ENCODE data around the gene MTCL1. TPM values are rescaled to one million over a fixed set of nuclear protein-coding genes. Genes with fewer than 3 reads are reported as not detected.

Gene MTCL1
- total RNA-seq, 2 donors from 2014 or later, result 0.38 to 0.51 TPM

DNA sequence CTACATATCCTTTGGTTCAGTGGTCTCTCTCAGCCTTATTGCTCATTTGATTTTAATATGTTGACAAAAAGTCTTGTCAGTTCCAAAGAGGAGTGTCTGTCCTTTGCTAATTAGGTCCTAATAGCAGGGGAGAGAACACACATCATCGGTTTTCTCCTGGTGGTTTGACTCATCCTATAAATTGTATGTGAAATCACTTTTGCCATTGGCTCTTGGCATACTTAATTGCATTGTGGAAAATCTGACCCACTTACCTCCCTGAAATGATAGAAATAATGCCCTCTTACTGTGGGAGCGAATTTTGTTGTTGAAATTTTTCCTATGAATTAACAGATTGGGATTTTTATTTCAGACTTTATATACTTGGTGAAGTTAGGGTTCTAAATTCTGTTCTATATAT, 58.3 kb downstream of the MTCL1 start:
- no peaks in the 10 kb centered on the region for H3K27me3 Mint-ChIP-seq (ENCODE audit: low read depth)
- no peak overlapping the region for H3K4me3 Mint-ChIP-seq
- no peak overlapping the region for H3K27ac Mint-ChIP-seq
- H3K4me1 Mint-ChIP-seq (ENCODE audit: low read depth), result no peaks in the 10 kb centered on the region
- no peak for ATAC-seq (replicated peaks in 1 of 2)
- DNase-seq, result no peak
- H3K36me3 Mint-ChIP-seq (ENCODE audit: insufficient read depth in 2 of 2), result peaks cover 2 to 6% of the 10 kb centered on the region in 2 donors
- peaks cover 3 to 5% of the 10 kb centered on the region in 2 donors for H3K9me3 Mint-ChIP-seq

DNA sequence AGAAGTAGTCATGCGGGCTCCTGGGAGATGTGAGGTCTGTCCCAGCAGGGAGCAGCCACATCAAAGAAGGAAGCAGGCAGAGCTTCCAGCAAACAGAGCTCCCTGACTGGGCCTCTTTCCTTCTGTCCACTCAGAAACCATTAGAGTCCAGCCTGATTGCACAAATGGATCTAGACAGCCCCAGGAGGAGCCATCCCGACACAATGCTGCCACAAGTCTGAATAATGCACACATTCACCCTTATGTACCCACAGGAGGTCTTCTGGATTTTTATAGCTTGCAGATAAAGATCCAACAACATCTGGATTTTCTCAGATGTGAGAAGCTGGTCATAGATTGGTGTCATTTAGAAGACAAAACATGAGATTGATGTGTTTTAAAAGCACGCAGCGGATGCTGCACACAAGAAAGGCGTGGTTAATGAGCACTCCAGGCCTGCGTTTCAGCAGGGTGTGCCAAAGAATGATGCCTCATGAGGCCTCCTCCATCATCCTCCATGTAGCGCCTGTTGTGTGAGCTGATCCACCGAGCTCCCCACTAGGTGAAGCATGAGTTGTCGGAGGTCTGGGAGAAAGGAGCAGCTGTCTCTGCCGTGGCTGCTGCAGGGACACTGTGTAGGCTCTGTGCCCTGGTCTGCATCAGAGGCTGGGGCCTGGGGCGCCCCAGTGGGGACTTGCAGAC, 60.6 kb downstream of the MTCL1 start:
- no peak overlapping the region for H3K4me3 Mint-ChIP-seq
- no peak for ATAC-seq (replicated peaks in 1 of 2)
- DNase-seq, result no peak

DNA sequence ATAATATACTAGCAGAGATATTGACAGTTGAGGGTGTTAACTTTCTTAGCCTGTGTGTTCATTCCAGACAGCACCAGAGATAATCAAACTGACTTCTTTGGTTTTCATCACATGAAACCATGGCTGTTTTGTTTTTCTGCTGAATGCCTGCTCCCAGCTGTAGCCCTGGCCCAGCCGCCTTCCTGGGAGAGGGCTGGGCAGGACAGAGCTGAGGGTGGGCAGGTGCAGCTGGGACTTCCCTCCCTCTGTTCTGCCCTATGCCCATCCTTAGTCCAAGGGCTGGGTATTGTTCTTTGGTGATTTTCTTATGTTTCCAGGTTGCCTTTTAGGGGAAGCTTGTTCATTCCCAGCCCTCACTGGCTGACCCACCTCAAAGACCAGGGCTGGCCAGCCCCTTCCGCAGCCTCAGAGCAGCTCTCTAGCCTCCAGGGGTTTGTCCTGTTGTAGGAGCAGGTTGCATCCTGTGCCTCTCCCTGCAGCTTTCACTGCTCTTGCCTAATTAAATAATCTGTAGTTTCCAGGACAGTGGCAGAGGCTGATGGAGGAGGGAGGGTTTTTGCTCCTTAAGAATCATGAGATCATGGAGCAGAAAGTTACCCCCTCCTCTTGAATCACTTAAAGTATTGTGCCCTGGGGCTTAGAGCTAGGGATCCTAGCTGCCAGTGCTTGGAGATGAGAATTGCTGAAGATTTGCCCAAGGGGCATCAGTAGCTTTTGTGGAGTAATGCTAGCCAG, 61.4 kb downstream of the MTCL1 start:
- peaks cover 0 to 4% of the 10 kb centered on the region in 2 donors for H3K36me3 Mint-ChIP-seq (ENCODE audit: insufficient read depth in 2 of 2)
- H3K27me3 Mint-ChIP-seq (ENCODE audit: low read depth), result no peaks in the 10 kb centered on the region
- DNase-seq, result no peak

More for the DNA sequence above, 60.6 kb downstream of the MTCL1 start:
- Mint-ChIP-seq H3K27me3 (ENCODE audit: low read depth) (no peaks in the 10 kb centered on the region), H3K36me3 (ENCODE audit: insufficient read depth in 2 of 2) (peaks cover 2 to 6% of the 10 kb centered on the region in 2 donors), H3K4me1 (ENCODE audit: low read depth) (no peaks in the 10 kb centered on the region), H3K9me3 (peaks cover 3 to 5% of the 10 kb centered on the region in 2 donors), H3K27ac (no peak overlapping the region)

DNA sequence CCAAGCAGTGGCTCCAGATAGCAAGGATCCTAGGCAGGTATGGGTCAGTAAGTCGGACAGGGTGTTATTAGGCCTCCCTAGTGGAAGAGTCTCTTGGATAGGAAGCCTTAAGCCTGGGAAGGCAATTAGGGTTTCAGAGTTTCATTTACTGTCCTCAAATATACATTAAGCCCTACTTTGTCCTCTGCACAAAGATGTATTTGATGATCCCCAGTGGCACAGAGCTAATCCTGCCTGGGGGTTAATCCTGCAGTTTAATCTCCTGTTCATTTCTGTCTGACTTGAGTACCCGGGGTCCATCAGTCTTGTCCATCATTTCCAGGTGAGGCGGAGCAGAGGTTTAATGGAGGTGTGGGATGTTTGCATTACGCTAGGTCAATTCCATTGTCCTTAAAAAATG, 62.0 kb downstream of the MTCL1 start:
- H3K4me1 Mint-ChIP-seq (ENCODE audit: low read depth), result no peaks in the 10 kb centered on the region
- H3K4me3 Mint-ChIP-seq, result no peak overlapping the region
- no peak overlapping the region for H3K27ac Mint-ChIP-seq
- H3K9me3 Mint-ChIP-seq, result peaks cover 0 to 2% of the 10 kb centered on the region in 2 donors
- no peak for DNase-seq
- peaks cover 0 to 2% of the 10 kb centered on the region in 2 donors for H3K36me3 Mint-ChIP-seq (ENCODE audit: insufficient read depth in 2 of 2)
- H3K27me3 Mint-ChIP-seq (ENCODE audit: low read depth), result no peaks in the 10 kb centered on the region
- ATAC-seq (replicated peaks in 1 of 2), result no peak

More for the DNA sequence above, 61.4 kb downstream of the MTCL1 start:
- Mint-ChIP-seq H3K4me3 (no peak overlapping the region), H3K9me3 (peaks cover 0 to 4% of the 10 kb centered on the region in 2 donors), H3K4me1 (ENCODE audit: low read depth) (no peaks in the 10 kb centered on the region), H3K27ac (no peak overlapping the region)
- ATAC-seq (replicated peaks in 1 of 2), result no peak

DNA sequence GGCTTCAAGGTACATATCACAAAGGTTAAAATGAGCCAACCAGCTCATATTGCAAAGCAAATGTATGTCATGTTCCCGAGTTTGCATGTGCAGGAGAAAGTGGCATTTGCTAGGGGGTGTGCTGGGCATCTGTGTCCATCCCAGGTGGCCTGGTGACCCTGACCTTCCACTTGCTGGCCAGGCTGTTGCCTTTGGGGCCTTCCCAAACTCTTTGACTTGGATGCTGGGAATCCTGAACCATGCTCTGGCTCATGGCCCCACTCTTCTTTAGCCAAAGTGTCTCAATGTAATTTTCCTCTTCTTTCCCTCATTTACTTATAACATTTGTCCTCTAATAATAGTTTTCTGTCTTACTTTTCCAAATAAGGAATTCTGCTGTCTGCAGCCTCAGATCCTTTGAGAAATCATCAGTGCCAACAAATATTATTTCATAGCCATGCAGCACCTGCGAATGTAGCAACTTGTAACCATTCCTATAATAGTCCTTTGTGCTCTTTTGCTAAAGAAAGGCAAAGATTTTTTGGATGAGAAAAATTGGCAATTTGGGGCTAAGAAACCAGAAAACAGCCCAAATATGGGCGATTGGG, 64.2 kb downstream of the MTCL1 start:
- no peaks in the 10 kb centered on the region for H3K36me3 Mint-ChIP-seq (ENCODE audit: insufficient read depth in 2 of 2)

DNA sequence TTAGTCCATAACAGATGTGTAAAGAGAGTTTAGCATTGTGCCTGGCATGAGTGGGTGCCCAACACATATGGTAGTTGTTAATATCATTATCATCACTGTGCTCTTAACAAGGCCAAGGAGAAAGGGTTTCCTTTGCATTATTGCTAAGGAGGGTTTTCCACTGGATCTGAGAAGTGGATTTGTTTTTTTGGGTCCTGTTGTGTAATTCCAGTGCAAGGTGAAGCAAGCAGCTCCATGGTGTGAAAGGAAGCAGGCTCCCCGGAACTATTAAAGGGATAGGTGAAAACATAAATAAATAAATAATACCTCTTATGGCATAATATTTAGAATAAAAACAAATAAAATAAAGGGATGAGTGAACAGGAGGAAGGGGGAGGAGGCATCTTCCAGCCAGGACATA, 65.3 kb downstream of the MTCL1 start:
- Mint-ChIP-seq H3K27ac (no peak overlapping the region), H3K4me3 (no peak overlapping the region), H3K4me1 (ENCODE audit: low read depth) (no peaks in the 10 kb centered on the region), H3K9me3 (no peaks in the 10 kb centered on the region), H3K36me3 (ENCODE audit: insufficient read depth in 2 of 2) (no peaks in the 10 kb centered on the region), H3K27me3 (ENCODE audit: low read depth) (no peaks in the 10 kb centered on the region)
- no peak for ATAC-seq (replicated peaks in 1 of 2)
- no peak for DNase-seq

More for the DNA sequence above, 64.2 kb downstream of the MTCL1 start:
- Mint-ChIP-seq H3K27ac (no peak overlapping the region), H3K4me3 (no peak overlapping the region), H3K4me1 (ENCODE audit: low read depth) (no peaks in the 10 kb centered on the region), H3K27me3 (ENCODE audit: low read depth) (no peaks in the 10 kb centered on the region), H3K9me3 (no peaks in the 10 kb centered on the region)
- no peak for DNase-seq
- ATAC-seq (replicated peaks in 1 of 2), result no peak

DNA sequence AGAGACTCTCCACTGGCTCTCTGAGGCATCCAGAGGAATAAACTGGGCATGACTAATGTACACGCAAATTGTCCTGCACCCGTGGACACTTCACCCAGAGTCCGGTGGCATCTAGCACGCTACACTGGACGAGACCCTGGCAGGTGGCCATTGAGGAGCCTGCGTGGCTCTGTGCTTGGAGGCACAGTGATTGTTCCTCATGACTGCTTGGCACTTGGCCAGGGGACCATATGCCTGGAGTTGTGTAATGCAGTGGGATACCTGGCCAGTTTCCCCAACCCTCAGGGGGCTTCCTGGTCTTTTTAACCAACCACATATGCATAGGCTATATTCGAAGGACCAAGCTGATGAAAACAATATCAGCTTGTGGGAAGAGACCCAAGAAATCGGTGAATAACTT, 66.6 kb downstream of the MTCL1 start:
- Mint-ChIP-seq H3K27me3 (ENCODE audit: low read depth) (no peaks in the 10 kb centered on the region), H3K27ac (no peak overlapping the region)

DNA sequence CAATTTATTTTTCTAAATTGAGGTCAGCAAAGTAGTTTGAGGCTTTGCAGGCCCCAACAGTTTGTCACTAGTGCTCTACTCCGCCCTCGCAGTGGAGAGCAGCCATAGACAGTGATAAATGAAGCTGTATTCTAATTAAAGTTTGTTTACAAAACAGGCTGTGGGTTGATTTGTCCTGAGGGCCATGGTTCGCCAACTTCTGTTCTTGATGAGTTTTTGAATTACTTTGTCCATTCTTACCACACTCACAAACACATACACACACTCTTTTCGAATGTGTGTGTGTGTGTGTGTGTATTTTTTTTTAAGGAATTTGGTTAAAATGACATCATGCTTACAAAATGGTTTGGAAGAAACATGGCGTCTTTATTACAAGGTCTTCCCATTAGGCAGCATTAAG, 68.6 kb downstream of the MTCL1 start:
- H3K4me1 Mint-ChIP-seq (ENCODE audit: low read depth), result no peaks in the 10 kb centered on the region
- no peaks in the 10 kb centered on the region for H3K27me3 Mint-ChIP-seq (ENCODE audit: low read depth)
- no peak overlapping the region for H3K4me3 Mint-ChIP-seq
- ATAC-seq (replicated peaks in 1 of 2), result no peak
- no peak overlapping the region for H3K27ac Mint-ChIP-seq
- H3K9me3 Mint-ChIP-seq, result no peaks in the 10 kb centered on the region
- H3K36me3 Mint-ChIP-seq (ENCODE audit: insufficient read depth in 2 of 2), result no peaks in the 10 kb centered on the region
- no peak for DNase-seq

More for the DNA sequence above, 66.6 kb downstream of the MTCL1 start:
- Mint-ChIP-seq H3K9me3 (no peaks in the 10 kb centered on the region), H3K4me1 (ENCODE audit: low read depth) (no peaks in the 10 kb centered on the region), H3K4me3 (no peak overlapping the region), H3K36me3 (ENCODE audit: insufficient read depth in 2 of 2) (no peaks in the 10 kb centered on the region)
- DNase-seq (no peak), ATAC-seq (replicated peaks in 1 of 2) (no peak)

DNA sequence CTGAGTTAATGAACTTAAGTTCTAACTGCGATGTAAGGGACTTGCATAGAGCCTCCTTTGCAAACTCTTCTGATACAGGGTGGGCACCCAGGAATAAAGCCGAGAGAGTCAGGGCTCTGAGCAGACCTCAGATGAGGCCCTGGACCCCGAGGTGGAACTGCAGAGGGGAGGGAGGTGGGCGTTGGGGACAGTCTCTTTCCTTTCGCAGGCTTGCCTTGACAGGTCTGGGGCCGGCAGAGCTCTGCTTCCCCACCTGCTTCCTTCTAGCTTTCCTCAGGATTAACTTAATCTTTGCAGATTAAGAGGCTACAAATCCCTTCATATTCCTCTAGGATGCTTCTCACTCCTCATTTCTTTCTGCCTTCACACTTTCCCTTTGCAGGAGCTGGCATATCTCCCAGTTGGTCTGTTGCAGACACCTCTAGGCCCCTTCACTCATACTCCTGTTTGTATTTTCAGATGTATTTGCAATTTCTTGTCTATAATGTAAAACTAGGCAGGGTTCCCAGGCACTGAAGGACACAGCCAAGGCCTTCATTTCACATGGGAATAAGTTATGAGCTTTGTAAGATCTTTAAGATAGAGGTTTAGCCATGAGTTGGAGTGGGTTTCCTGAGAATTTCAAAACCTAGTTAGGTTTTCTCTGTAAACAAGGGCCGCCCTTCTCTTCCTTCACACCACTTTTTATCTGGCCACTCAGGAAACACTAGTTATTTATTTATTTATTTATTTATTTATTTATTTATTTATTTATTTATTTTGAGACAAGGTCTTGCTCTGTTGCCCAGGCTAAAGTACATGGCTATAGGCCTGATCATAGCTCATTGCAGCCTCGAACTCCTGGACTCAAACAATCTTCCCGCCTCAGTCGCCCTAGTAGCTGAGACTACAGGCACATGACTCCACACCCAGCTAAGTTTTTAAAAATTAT, 70.9 kb downstream of the MTCL1 start:
- H3K27ac Mint-ChIP-seq, result no peak overlapping the region
- no peak for DNase-seq
- H3K4me3 Mint-ChIP-seq, result no peak overlapping the region
- no peaks in the 10 kb centered on the region for H3K27me3 Mint-ChIP-seq (ENCODE audit: low read depth)
- no peak for ATAC-seq (replicated peaks in 1 of 2)
- H3K4me1 Mint-ChIP-seq (ENCODE audit: low read depth), result no peaks in the 10 kb centered on the region
- H3K9me3 Mint-ChIP-seq, result no peaks in the 10 kb centered on the region
- no peaks in the 10 kb centered on the region for H3K36me3 Mint-ChIP-seq (ENCODE audit: insufficient read depth in 2 of 2)

DNA sequence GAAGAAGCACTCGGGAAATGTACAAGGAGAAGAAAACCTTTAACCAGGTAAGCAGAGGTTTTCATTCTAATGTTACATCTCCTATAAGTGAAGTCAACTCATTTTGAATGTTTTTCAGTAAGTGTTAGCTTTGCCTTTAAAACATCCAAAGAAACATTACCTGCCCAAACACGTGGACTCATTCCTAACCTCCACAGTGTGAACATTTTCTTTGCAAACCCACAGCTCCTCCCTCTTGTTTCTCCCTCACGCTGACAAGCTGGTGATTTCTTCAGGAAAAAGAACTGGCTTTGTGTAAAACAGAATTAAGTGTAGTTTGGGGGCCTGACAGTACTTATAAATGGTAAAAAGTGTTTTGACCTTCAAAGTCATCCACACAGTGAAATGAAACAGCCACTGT, 72.5 kb downstream of the MTCL1 start:
- no peaks in the 10 kb centered on the region for H3K9me3 Mint-ChIP-seq
- no peak overlapping the region for H3K4me3 Mint-ChIP-seq
- H3K4me1 Mint-ChIP-seq (ENCODE audit: low read depth), result no peaks in the 10 kb centered on the region
- ATAC-seq (replicated peaks in 1 of 2) (no peak), DNase-seq (no peak)
- H3K27ac Mint-ChIP-seq, result no peak overlapping the region
- no peaks in the 10 kb centered on the region for H3K27me3 Mint-ChIP-seq (ENCODE audit: low read depth)
- no peaks in the 10 kb centered on the region for H3K36me3 Mint-ChIP-seq (ENCODE audit: insufficient read depth in 2 of 2)

DNA sequence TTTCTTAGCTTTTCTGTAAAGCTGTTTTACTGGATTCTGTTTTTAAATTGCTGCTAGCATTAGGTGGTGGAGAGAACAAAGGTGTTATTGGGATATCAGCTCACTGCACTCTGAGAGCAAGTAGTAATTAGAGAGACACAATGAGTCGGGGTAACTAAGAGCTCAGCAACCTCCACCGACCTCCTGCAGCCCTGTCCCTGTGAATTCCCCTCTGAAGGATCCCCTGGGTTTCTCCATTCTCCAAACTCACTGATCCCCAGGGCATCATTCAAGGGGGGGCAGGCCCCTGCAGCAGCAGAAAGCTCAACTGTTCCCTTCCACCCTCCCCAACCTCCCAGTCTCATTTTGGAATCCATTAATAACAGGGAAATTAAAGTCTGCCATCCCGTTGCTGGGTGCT, 73.0 kb downstream of the MTCL1 start:
- Mint-ChIP-seq H3K4me3 (no peak overlapping the region), H3K36me3 (ENCODE audit: insufficient read depth in 2 of 2) (no peaks in the 10 kb centered on the region), H3K9me3 (no peaks in the 10 kb centered on the region), H3K27ac (no peak overlapping the region), H3K4me1 (ENCODE audit: low read depth) (no peaks in the 10 kb centered on the region), H3K27me3 (ENCODE audit: low read depth) (no peaks in the 10 kb centered on the region)
- no peak for DNase-seq
- no peak for ATAC-seq (replicated peaks in 1 of 2)

DNA sequence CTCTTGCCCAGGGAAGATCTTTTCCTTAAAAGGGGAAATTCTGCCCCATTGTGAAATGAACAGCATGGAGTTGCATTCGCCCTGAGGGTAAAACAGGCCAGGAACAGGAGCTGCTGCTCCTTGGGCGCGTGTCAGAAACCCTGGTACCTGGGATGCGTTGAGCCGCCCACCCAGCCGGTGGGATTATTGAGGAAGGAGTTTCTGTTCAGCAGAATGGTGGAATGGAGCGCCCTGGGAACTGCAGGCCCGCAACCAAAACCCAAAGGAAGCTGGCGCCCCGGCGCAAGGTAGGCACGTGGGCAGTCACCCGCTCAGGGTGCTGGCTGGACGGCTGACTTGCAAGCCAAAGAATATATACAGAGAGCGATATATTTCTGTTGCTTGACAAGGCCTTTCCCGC, 73.5 kb downstream of the MTCL1 start:
- ATAC-seq (replicated peaks in 1 of 2) (no peak), DNase-seq (no peak)
- Mint-ChIP-seq H3K9me3 (no peaks in the 10 kb centered on the region), H3K36me3 (ENCODE audit: insufficient read depth in 2 of 2) (no peaks in the 10 kb centered on the region), H3K4me1 (ENCODE audit: low read depth) (no peaks in the 10 kb centered on the region), H3K27me3 (ENCODE audit: low read depth) (no peaks in the 10 kb centered on the region), H3K4me3 (no peak overlapping the region), H3K27ac (no peak overlapping the region)

DNA sequence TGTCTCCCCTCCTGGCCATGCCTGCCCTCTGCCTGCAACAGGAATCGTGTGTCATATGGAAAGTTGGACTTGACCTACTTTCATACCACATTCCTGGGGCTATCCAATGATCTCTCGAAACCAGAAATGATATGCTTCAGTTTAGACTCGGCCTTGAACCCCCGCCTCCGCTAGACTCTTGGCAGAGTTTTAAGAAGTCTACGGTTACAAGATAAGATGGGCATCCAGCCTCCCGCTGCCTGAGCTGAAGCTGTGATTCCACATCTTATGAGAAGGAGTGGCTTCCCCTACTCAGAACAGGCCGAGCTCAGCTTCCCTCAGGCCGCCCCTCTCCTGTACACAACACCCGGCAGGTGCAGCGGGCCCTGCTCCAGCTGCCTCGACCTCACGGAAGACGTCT, 73.9 kb downstream of the MTCL1 start:
- Mint-ChIP-seq H3K27me3 (ENCODE audit: low read depth) (no peaks in the 10 kb centered on the region), H3K36me3 (ENCODE audit: insufficient read depth in 2 of 2) (no peaks in the 10 kb centered on the region)

More for the DNA sequence above, 73.9 kb downstream of the MTCL1 start:
- Mint-ChIP-seq H3K4me3 (no peak overlapping the region), H3K4me1 (ENCODE audit: low read depth) (no peaks in the 10 kb centered on the region), H3K27ac (no peak overlapping the region), H3K9me3 (no peaks in the 10 kb centered on the region)
- no peak for DNase-seq
- no peak for ATAC-seq (replicated peaks in 1 of 2)

Data from activated T-cell treated with anti-CD3 and anti-CD28 coated beads, Interleukin-2, amount 50 U/mL, for 72 hours (primary cell).